ENCODE data around the gene SH3RF3. TPM values are rescaled to one million over a fixed set of nuclear protein-coding genes. Genes with fewer than 3 reads are reported as not detected.

The SH3RF3 gene
- total and polyA plus RNA-seq, 10 of the 15 experiments (the other 5 are each of a cell fraction or from before 2014, with no cell fraction given), result 0.08 to 8.8 (median 2.3) TPM

GRCh38 chr2:109382226-109382895 is 253.4 kb downstream of the SH3RF3 start:
- CTCF ChIA-PET, result interaction anchor here (1.1 kb wide), 1 partner anchor 8 kb away, joined by 3 read pairs; no protein-coding TSS in a partner anchor
- Histone ChIP-seq H3K4me1 (ENCODE audit: control insufficient read depth, insufficient read depth, low read length) (no peaks in the 10 kb centered on the region), H3K79me2 (ENCODE audit: control insufficient read depth, insufficient read depth, low read length) (no peaks in the 10 kb centered on the region), H3K4me3 (no peak overlapping the region), H3K9ac (ENCODE audit: control insufficient read depth, insufficient read depth, low read length) (no peak overlapping the region), H4K20me1 (ENCODE audit: control insufficient read depth, insufficient read depth) (no peaks in the 10 kb centered on the region), H3K27ac (ENCODE audit: control insufficient read depth, insufficient read depth) (no peak overlapping the region), H3K27me3 (replicated peaks in 1 of 2; ENCODE audit: control insufficient read depth in 2 of 2, insufficient read depth in 2 of 2, low read length in 1 of 2) (no peaks in the 10 kb centered on the region), H3K9me3 (replicated peaks; ENCODE audit: control insufficient read depth, insufficient read depth, low read length) (no peaks in the 10 kb centered on the region), H3K4me2 (ENCODE audit: control insufficient read depth, insufficient read depth) (no peak overlapping the region), H3K36me3 (ENCODE audit: control insufficient read depth in 2 of 2, insufficient read depth in 2 of 2, low read length in 1 of 2) (no peaks in the 10 kb centered on the region), H2AFZ (ENCODE audit: control insufficient read depth, low read depth, low read length) (no peak overlapping the region)
- RAD21 ChIA-PET (ENCODE audit: unreplicated experiment), result interaction anchor here (0.5 kb wide), 1 partner anchor 257 kb away, joined by 3 read pairs; no protein-coding TSS in a partner anchor
- SMC1A ChIA-PET (ENCODE audit: uncharacterized antibody, unreplicated experiment), result no interaction called here
- TF ChIP-seq POLR2A (IDR thresholded peaks at IDR 0.05; ENCODE audit: low read depth, low read length) (no peak), RAD51 (IDR thresholded peaks at IDR 0.05) (no peak), MTA3 (IDR thresholded peaks at IDR 0.05; ENCODE audit: borderline replicate concordance, low read length) (no peak), PML (IDR thresholded peaks at IDR 0.05; ENCODE audit: low read length) (no peak), POLR2AphosphoS5 (IDR thresholded peaks at IDR 0.05; ENCODE audit: low read length) (no peak), NFYB (IDR thresholded peaks at IDR 0.05; ENCODE audit: insufficient read depth, low read depth, low read length) (no peak), SMAD1 (IDR thresholded peaks at IDR 0.05; ENCODE audit: low read depth, partially characterized antibody) (no peak), JUND (IDR thresholded peaks at IDR 0.05; ENCODE audit: low read depth, low read length) (no peak), STAT1 (conservative IDR thresholded peaks at IDR 0.05) (no peak), NR2F1 (conservative IDR thresholded peaks at IDR 0.05) (no peak), TCF3 (IDR thresholded peaks at IDR 0.05; ENCODE audit: borderline replicate concordance, insufficient read depth, low read depth, low read length) (no peak)
- 6% methylated on average over 8 of the region's 9 CpGs for WGBS (ENCODE audit: insufficient coverage, insufficient replicate concordance, low lambda C conversion rate, missing lambda C conversion rate)
- FAIRE-seq (no peak), ATAC-seq (no peak), DNase-seq (ENCODE audit: low read depth, low spot score) (no peak)
- intact Hi-C loops (cut with micrococcal nuclease; ENCODE audit: unreplicated experiment) (no loop called here), in situ Hi-C loops (cut with MboI) (no loop called here)
- no TSS peak for BruUV-seq (replicated peaks)
- POLR2A ChIA-PET, result no interaction called here

Data from GM12878 (cell line).